ENCODE data around the gene GINS3.

GINS3 gene

DNA sequence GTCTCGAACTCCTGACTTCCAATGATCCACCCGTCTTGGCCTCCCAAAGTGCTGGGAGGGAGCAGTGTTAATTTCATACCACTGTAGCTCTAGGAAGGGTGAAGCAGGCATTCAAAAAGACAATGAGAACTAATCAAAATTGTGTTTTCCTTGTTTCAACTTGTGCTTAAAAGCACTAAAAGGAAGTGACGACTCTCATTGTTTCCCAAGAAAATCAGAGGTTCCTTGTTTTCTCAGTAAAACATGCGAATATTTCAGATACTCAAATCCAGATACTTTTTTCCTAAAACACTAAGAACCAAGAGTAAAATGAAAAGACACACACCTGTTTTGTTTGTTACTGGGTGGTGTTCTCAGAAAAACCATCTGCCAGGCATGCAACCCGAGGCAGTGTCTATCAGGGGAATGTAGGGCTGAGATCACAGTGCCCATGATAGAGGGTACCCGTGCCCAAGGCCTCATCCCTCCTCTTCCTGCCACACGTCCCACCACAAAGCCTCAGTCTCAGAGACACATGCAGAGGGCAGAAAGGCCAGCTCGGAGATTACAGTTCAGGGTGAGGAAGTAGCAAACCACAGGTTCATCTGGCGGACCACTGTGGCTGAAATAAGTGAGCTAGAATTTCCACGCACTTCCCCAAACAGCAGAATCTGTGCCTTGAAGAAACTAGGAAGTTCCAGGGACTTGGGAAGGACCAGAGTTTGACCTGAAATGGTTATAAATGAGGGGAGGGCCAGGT is 33.7 kb downstream of the GINS3 start:
- DNase-seq (ENCODE audit: low read depth, low spot score) = no peak

- no peak for DNase-seq (ENCODE audit: low read depth, low spot score)
Observed at GRCh38 chr16:58426966-58427365, 34.7 kb downstream of the GINS3 start.

GRCh38 chr16:58428621-58429542 is 36.6 kb downstream of the GINS3 start:
- DNase-seq (ENCODE audit: low read depth, low spot score) = no peak

DNA sequence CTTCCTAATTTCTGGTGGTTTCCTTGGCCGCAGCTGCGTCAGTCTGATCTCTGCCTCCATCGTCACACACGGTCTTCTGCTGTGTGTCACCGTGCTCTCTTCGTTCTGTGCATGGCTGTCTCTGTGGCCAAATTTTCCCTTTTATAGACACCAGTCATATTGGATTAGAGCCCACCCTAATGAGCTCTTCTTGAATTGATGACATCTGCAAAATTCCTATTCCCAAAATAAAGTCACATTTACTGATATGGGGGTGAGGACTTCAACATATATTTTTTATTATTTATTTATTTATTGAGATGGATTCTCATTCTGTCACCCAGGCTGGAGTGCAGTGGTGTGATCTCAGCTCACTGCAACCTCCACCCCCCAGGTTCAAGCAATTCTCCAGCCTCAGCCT is 38.4 kb downstream of the GINS3 start:
- no peak for DNase-seq (ENCODE audit: low read depth, low spot score)

GRCh38 chr16:58433569-58433951 is 41.3 kb downstream of the GINS3 start:
- no peak for DNase-seq (ENCODE audit: low read depth, low spot score)

- DNase-seq (ENCODE audit: low read depth, low spot score) = no peak
Observed at GRCh38 chr16:58435779-58436178, 43.5 kb downstream of the GINS3 start.

GRCh38 chr16:58440131-58440530 is 47.9 kb downstream of the GINS3 start:
- DNase-seq (ENCODE audit: low read depth, low spot score) = no peak

DNA sequence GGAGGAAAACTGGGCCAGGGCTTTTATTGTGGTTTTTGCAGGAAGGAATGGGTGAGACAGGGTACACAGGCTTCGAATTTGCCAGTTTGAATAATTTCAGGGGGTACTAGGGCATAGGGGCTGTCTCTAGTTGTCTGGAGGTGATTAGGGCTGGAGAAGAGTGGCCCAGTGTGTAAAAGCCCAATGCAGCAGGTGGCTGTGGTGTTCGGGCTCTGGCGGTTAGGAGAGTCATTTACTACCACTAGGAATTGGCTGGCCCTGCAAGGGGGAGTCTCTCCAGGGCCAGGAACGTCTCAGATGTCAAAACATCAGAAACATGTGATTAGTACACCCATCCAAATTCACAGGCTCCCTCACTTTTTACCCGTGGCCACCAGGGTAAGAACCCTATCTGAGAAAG is 50.3 kb downstream of the GINS3 start:
- no peak for DNase-seq (ENCODE audit: low read depth, low spot score)

DNA sequence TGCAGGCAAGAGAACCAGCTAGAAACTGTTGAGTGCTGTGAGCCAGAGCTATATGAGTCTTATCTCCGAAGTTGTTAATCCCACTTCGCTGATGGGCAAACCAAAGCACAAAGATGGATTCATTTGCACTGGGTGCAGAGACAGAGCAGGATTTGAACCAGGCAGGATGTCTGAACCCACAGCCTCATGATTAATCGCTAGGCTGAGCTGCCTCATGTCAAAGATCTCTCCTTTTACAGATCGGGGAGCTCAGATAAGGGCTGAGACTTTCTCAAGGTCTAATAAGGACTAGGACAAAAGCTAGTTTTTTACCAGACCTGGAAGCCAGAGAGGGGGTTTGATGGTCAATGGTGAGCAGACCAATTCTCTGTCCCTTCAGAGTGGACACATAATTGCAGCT is 51.5 kb downstream of the GINS3 start:
- no peak for DNase-seq (ENCODE audit: low read depth, low spot score)

DNA sequence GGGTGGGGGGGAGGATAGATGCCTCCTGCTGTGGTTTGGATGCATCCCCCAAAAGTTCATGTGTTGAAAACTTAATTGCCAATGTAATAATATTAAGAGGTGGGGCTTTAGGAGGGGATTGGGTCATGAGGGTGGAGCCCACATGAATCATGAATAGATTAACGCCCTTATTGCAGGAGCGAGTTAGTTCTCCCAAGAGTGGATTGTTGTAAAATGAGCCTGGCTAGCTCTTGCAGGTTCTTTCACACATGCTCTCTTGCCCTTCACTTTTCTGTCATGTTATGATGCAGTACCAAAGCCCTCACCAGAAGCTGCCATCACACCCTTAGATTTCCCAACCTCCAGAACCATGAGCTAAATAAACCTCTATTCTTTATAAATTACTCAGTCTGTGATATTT is 52.0 kb downstream of the GINS3 start:
- no peak for DNase-seq (ENCODE audit: low read depth, low spot score)

DNA sequence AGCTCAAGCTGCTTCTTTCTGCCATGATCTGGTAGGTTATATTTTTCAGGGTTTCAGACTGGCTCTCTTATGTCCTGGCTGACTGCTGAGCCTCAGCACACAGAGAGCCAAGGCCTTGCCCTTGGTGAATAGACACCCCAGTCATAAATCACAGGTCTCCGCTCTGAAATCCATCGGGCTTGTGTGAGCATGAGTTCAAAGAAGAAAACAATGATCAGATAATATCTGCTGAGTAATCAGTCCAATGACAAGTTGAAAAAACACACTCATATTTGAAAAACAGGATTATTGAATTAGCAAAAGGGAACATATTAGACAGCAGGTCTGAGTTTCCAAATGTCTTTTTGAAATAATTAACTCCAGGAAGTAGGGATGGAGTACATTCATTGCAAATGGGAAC is 56.6 kb downstream of the GINS3 start:
- DNase-seq (ENCODE audit: low read depth, low spot score) = no peak

- no peak for DNase-seq (ENCODE audit: low read depth, low spot score)
Observed at GRCh38 chr16:58449306-58449705, 57.0 kb downstream of the GINS3 start.

GRCh38 chr16:58449768-58450167 is 57.5 kb downstream of the GINS3 start:
- no peak for DNase-seq (ENCODE audit: low read depth, low spot score)

DNA sequence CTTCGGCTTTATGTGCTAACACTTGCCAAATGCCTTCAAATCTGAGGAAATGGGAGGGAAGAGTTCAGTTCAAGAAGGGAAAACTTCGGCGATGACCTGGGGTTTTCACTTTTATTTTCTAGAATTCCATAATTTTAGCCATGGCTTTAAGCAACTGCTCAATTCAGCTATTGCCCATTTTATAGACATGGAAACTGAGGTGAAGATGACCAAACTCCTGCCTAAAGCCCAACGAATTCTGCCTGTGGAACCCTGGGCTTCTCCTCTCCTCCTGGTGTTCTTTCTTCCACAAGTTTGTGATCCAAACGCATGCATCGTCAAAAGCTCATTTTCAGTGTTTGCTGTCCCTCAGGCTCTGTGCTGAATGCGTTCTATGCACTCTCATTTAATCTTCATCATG is 58.3 kb downstream of the GINS3 start:
- DNase-seq (ENCODE audit: low read depth, low spot score) = no peak

DNA sequence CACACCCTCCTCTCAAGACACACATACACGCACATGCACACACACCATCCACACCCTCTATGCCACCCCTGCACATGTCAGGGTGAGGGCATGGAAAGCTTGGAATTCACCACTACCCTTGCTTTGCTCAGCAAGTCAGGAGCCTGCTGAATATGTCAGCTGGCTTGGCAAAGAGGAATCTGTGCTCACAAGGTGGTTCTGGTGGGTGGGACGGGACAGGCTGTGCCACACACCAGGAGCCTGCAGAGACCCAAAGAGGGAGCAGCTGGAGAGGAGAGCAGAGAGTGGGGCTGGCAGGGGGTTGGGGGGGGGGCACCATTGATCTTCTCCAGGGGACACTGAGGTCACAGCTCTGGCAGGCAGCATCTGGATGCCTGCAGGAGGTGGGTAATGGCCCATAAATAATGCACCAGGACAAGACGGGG is 59.0 kb downstream of the GINS3 start:
- no peak for DNase-seq (ENCODE audit: low read depth, low spot score)

- no peak for DNase-seq (ENCODE audit: low read depth, low spot score)
Observed at GRCh38 chr16:58451945-58452401, 59.7 kb downstream of the GINS3 start.

DNA sequence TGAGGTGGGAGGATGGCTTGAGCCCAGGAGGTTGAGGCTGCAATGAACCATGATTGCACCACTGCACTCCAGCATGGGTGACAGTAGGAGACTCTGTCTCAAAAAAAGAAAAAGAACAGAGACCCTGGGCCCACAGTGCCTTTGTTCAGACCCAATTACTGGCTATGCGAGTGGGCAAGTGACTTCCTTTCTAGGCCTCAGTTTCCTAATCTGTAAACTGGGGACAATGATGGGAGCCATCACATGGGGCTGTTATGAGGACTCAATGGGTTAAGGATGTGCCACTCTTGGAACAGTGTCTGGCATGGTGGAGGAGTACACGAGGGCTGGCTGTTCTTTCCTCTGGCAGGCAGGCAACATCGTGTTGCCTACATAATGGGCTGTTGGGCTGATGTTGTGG is 60.4 kb downstream of the GINS3 start:
- no peak for DNase-seq (ENCODE audit: low read depth, low spot score)

DNA sequence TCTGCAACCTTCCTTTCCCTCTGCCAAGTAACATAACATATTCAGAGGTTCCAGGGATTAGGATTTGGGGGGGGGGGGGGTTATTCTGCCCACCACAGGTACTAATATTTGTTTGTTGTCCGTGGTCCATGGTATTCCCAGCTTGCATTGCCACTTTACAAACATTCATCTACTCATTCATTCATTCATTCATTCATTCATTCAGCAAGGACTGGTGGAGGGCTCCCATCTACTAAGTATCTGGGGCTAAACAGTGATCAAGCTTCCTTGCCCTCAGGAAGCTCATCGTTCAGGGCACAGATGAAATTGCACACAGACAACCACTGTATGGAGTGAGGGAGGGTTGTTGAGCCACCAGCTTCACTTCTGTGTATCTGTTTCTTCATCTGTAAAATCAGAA is 61.9 kb downstream of the GINS3 start:
- no peak for DNase-seq (ENCODE audit: low read depth, low spot score)

- DNase-seq (ENCODE audit: low read depth, low spot score) = no peak
Observed at GRCh38 chr16:58454856-58455255, 62.6 kb downstream of the GINS3 start.
